K562 (cell line): Measurements from ENCODE around the gene DUOX2. TPM values are rescaled to one million over a fixed set of nuclear protein-coding genes. Genes with fewer than 3 reads are reported as not detected.

Experiments
- ELF1 ChIP-seq: fragments of 200-800 bp; sonication (Bioruptor generic); IDR thresholded peaks from 2 replicates; pipeline ENCODE4 v1.6.1; 2016; ENCODE audit warnings: missing genetic modification characterization, missing compliant biosample characterization
- ESRRB ChIP-seq: fragments of 250-450 bp; sonication (Bioruptor Pico); IDR thresholded peaks from 2 replicates; pipeline ENCODE4 v1.5.0; 2020; ENCODE audit warnings: mild to moderate bottlenecking, moderate library complexity, borderline replicate concordance
- GTF3C2 ChIP-seq: IDR thresholded peaks from 3 replicates; pipeline ENCODE4 v1.6.1; 2011; ENCODE audit warnings: borderline replicate concordance, mild to moderate bottlenecking, moderate library complexity; ENCODE audit not compliant: insufficient read length; ENCODE audit errors: extremely low read depth
- MIER1 ChIP-seq: fragments of 450-650 bp; IDR thresholded peaks from 2 replicates; pipeline ENCODE4 v1.6.1; 2016; ENCODE audit warnings: antibody characterized with exemption, mild to moderate bottlenecking, low read depth
- RAD51 ChIP-seq: fragments of 450-650 bp; IDR thresholded peaks from 2 replicates; pipeline ENCODE4 v1.7.1; 2016; ENCODE audit warnings: low read depth, mild to moderate bottlenecking, borderline replicate concordance
- VEZF1 ChIP-seq: fragments of 200-800 bp; sonication (Bioruptor generic); IDR thresholded peaks from 2 replicates; pipeline ENCODE4 v1.6.1; 2017; ENCODE audit warnings: missing genetic modification characterization, missing compliant biosample characterization
- YBX1 ChIP-seq: fragments of 450-650 bp; IDR thresholded peaks from 2 replicates; pipeline ENCODE4 v1.7.1; 2016; ENCODE audit warnings: mild to moderate bottlenecking
- ZHX1 ChIP-seq: fragments of 150-350 bp; conservative IDR thresholded peaks from 2 replicates; pipeline ENCODE4 v1.6.1; 2014; ENCODE audit warnings: low read length
- polyA plus RNA-seq, 8 experiments: library from polyadenylated mRNA; depleted of rRNA in 4 of 8; stranded (reverse) in 5 of 8; unstranded in 3 of 8; fragments of >200 nt; fragmentation: Nextera tagmentation in 2 of 8; fragmentation: Illumina TruSeq in 1 of 8; extraction: Ambion mirVana in 2 of 8; extraction: Trizol in 1 of 8; gene quantifications; 2 replicates each; pipeline versions ENCODE4 v1.2.1 to v1.2.3, GENCODE V29; 2011 to 2014; ENCODE audit warnings: inconsistent platforms in 1 of 8, missing spikeins in 1 of 8
- total RNA-seq, 7 experiments: library from RNA; depleted of rRNA in 6 of 7; stranded (reverse); fragments of >200 nt in 6 of 7; fragmentation: Illumina TruSeq in 2 of 7; extraction: Trizol in 2 of 7; gene quantifications; 2 replicates each; pipeline versions ENCODE4 v1.2.1 to v1.2.3, GENCODE V29; 2011 to 2021; ENCODE audit warnings: low replicate concordance in 1 of 7
- TF ChIP-seq, protein P1 (sequence below): fragments of 450-650 bp; conservative IDR thresholded peaks from 2 replicates; pipeline ENCODE4 v1.6.1; 2016; ENCODE audit warnings: missing genetic modification characterization, low read depth, mild to moderate bottlenecking, control low read depth, missing compliant biosample characterization
- TF ChIP-seq, protein P2 (sequence below): fragments of 150-350 bp; IDR thresholded peaks from 2 replicates; pipeline ENCODE4 v1.6.1; 2014; ENCODE audit warnings: low read depth, mild to moderate bottlenecking, low read length, borderline replicate concordance

Gene DUOX2
- total and polyA plus RNA-seq, 9 of the 15 experiments (the other 6 are each of a cell fraction or from before 2014, with no cell fraction given), result 0.01 to 0.03 (median 0.02) TPM; not detected in 6

GRCh38 chr15:45118131-45118588, 4.2 kb upstream of the DUOX2 start (continued):
- no peak for TF ChIP-seq ZHX1
- TF ChIP-seq, protein P1, sequence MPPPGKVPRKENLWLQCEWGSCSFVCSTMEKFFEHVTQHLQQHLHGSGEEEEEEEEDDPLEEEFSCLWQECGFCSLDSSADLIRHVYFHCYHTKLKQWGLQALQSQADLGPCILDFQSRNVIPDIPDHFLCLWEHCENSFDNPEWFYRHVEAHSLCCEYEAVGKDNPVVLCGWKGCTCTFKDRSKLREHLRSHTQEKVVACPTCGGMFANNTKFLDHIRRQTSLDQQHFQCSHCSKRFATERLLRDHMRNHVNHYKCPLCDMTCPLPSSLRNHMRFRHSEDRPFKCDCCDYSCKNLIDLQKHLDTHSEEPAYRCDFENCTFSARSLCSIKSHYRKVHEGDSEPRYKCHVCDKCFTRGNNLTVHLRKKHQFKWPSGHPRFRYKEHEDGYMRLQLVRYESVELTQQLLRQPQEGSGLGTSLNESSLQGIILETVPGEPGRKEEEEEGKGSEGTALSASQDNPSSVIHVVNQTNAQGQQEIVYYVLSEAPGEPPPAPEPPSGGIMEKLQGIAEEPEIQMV (tag), result no peak
- no peak for TF ChIP-seq VEZF1
- TF ChIP-seq GTF3C2, result no peak
- TF ChIP-seq YBX1, result no peak
- TF ChIP-seq ELF1, result no peak
- TF ChIP-seq RAD51, result no peak
- TF ChIP-seq MIER1, result no peak
- TF ChIP-seq, protein P2, sequence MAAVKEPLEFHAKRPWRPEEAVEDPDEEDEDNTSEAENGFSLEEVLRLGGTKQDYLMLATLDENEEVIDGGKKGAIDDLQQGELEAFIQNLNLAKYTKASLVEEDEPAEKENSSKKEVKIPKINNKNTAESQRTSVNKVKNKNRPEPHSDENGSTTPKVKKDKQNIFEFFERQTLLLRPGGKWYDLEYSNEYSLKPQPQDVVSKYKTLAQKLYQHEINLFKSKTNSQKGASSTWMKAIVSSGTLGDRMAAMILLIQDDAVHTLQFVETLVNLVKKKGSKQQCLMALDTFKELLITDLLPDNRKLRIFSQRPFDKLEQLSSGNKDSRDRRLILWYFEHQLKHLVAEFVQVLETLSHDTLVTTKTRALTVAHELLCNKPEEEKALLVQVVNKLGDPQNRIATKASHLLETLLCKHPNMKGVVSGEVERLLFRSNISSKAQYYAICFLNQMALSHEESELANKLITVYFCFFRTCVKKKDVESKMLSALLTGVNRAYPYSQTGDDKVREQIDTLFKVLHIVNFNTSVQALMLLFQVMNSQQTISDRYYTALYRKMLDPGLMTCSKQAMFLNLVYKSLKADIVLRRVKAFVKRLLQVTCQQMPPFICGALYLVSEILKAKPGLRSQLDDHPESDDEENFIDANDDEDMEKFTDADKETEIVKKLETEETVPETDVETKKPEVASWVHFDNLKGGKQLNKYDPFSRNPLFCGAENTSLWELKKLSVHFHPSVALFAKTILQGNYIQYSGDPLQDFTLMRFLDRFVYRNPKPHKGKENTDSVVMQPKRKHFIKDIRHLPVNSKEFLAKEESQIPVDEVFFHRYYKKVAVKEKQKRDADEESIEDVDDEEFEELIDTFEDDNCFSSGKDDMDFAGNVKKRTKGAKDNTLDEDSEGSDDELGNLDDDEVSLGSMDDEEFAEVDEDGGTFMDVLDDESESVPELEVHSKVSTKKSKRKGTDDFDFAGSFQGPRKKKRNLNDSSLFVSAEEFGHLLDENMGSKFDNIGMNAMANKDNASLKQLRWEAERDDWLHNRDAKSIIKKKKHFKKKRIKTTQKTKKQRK, result no peak
- no peak for TF ChIP-seq ESRRB
